ENCODE results near the gene OR8B12. TPM values are rescaled to one million over a fixed set of nuclear protein-coding genes. Genes with fewer than 3 reads are reported as not detected.

The OR8B12 gene
- total RNA-seq, 4 donors from 2014 or later, result not detected

GRCh38 chr11:124541204-124541603, 2.2 kb downstream of the OR8B12 start:
- Histone ChIP-seq H3K36me3 (no peaks in the 10 kb centered on the region), H3K4me1 (no peaks in the 10 kb centered on the region), H3K27me3 (no peaks in the 10 kb centered on the region), H3K4me3 (no peak overlapping the region), H3K27ac (no peak overlapping the region), H3K9me3 (no peaks in the 10 kb centered on the region)
- TF ChIP-seq CTCF (IDR thresholded peaks at IDR 0.05) (no peak), POLR2A (IDR thresholded peaks at IDR 0.05) (no peak)
- no peak for DNase-seq

GRCh38 chr11:124538019-124538418, 5.4 kb downstream of the OR8B12 start:
- TF ChIP-seq CTCF (IDR thresholded peaks at IDR 0.05), result no peak
- TF ChIP-seq POLR2A (IDR thresholded peaks at IDR 0.05), result no peak
- H3K27me3 ChIP-seq, result no peaks in the 10 kb centered on the region
- peak overlapping the region in 1 of 4 donors; percentile 45 for H3K27ac ChIP-seq
- DNase-seq, result no peak
- no peak overlapping the region for H3K4me3 ChIP-seq
- H3K4me1 ChIP-seq, result no peaks in the 10 kb centered on the region
- no peaks in the 10 kb centered on the region for H3K36me3 ChIP-seq
- H3K9me3 ChIP-seq, result no peaks in the 10 kb centered on the region

- Histone ChIP-seq H3K9me3 (no peaks in the 10 kb centered on the region), H3K4me3 (no peak overlapping the region), H3K36me3 (no peaks in the 10 kb centered on the region), H3K4me1 (no peaks in the 10 kb centered on the region), H3K27ac (peak overlapping the region in 1 of 4 donors; percentile 45), H3K27me3 (no peaks in the 10 kb centered on the region)
- peak in 1 of 3 donors; percentile 61 for DNase-seq
- no peak for TF ChIP-seq POLR2A (IDR thresholded peaks at IDR 0.05)
- TF ChIP-seq CTCF (IDR thresholded peaks at IDR 0.05), result peak in 1 of 6 experiments; percentile 9
These were observed 6.9 kb downstream of the OR8B12 start for GRCh38 chr11:124536520-124536919.

- Histone ChIP-seq H3K27me3 (no peaks in the 10 kb centered on the region), H3K27ac (no peak overlapping the region), H3K4me1 (no peaks in the 10 kb centered on the region), H3K36me3 (no peaks in the 10 kb centered on the region), H3K4me3 (no peak overlapping the region), H3K9me3 (no peaks in the 10 kb centered on the region)
- TF ChIP-seq POLR2A (IDR thresholded peaks at IDR 0.05) (no peak), CTCF (IDR thresholded peaks at IDR 0.05) (no peak)
- DNase-seq, result no peak
These were observed 7.8 kb downstream of the OR8B12 start for GRCh38 chr11:124535552-124536232.

- no peaks in the 10 kb centered on the region for H3K4me1 ChIP-seq
- no peaks in the 10 kb centered on the region for H3K36me3 ChIP-seq
- H3K9me3 ChIP-seq, result no peaks in the 10 kb centered on the region
- H3K4me3 ChIP-seq, result no peak overlapping the region
- no peaks in the 10 kb centered on the region for H3K27me3 ChIP-seq
- H3K27ac ChIP-seq, result no peak overlapping the region
- no peak for DNase-seq
- TF ChIP-seq CTCF (IDR thresholded peaks at IDR 0.05), result no peak
- TF ChIP-seq POLR2A (IDR thresholded peaks at IDR 0.05), result no peak
These were observed 9.4 kb downstream of the OR8B12 start for GRCh38 chr11:124534051-124534450.
